ENCODE measurements around the gene RILPL1.
"Not testable (repeated sequence)": the region's sequence is repeated elsewhere in the genome, so short reads cannot be mapped to it uniquely, and the experiment has no call there.

RILPL1 gene

DNA sequence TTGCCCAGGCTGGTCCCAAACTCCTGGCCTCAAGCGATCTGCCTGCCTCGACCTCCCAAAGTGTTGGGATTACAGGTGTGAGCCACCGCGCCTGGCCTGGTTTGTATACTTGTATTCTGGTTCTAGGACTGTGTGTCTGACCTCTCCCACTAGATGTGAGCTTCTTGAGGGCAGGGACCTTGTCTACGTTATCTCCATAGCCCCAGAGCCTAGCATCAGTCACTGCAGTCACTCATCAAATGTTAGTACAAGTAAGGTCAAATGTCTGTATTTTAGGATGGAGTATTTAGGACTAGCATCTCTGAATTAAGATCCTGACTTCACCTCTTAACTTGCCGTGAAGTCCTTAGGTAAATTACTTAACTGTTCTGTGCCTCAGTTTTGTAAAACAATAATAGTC, 99.9 kb downstream of the RILPL1 start:
- H3K27ac ChIP-seq: no peak overlapping the region
- TF ChIP-seq, protein P1, sequence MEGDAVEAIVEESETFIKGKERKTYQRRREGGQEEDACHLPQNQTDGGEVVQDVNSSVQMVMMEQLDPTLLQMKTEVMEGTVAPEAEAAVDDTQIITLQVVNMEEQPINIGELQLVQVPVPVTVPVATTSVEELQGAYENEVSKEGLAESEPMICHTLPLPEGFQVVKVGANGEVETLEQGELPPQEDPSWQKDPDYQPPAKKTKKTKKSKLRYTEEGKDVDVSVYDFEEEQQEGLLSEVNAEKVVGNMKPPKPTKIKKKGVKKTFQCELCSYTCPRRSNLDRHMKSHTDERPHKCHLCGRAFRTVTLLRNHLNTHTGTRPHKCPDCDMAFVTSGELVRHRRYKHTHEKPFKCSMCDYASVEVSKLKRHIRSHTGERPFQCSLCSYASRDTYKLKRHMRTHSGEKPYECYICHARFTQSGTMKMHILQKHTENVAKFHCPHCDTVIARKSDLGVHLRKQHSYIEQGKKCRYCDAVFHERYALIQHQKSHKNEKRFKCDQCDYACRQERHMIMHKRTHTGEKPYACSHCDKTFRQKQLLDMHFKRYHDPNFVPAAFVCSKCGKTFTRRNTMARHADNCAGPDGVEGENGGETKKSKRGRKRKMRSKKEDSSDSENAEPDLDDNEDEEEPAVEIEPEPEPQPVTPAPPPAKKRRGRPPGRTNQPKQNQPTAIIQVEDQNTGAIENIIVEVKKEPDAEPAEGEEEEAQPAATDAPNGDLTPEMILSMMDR (IDR thresholded peaks at IDR 0.05; ENCODE audit: low read depth, low read length, missing control alignments): no peak
- DNase-seq: no peak
- H3K36me3 ChIP-seq (replicated peaks): no peaks in the 10 kb centered on the region
- in situ Hi-C loops (cut with HindIII; ENCODE audit: low pct_ligation_motif_present, low sequenced_read_pairs): no loop called here
- H3K27me3 ChIP-seq (replicated peaks): no peaks in the 10 kb centered on the region
- H3K4me3 ChIP-seq (ENCODE audit: low read depth, low read length): no peak overlapping the region

DNA sequence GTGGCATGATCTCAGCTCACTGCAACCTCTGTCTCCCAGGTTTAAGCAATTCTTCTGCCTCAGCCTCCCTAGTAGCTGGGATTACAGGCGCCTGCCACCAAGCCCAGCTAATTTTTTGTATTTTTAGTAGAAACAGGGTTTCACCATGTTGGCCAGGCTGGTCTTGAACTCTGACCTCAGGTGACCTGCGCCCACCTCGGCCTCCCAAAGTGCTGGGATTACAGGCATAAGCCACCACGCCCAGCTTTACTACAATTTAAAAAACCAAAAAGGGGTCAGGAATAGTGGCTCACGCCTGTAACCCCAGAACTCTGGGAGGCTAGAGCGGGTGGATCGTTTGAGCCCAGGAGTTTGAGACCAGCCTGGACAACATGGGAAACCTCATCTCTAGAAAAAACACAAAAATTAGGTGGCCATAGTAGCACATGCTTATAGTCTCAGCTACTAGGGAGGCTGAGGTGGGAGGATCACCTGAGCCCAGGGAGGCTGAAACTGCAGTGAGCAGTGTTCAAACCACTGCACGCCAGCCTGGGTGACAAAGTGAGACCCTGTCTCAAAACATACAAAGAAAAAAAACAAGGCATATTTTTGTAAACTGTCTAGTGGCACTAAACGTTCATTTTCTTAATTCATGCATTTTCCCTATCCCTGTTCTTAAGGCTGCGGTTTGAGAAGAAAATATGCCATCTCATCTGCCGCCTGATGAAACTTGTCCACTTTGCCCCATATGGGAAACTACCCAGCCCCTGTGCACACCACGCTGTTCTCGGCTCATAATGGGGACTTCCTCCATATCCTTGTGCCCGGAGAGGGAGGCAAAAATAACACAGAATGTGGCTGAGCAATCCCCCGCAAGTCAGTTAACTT, 101.3 kb downstream of the RILPL1 start:
- in situ Hi-C loops (cut with HindIII; ENCODE audit: low pct_ligation_motif_present, low sequenced_read_pairs); H3K27me3 ChIP-seq (replicated peaks); DNase-seq; H3K27ac ChIP-seq; H3K4me3 ChIP-seq (ENCODE audit: low read depth, low read length); H3K36me3 ChIP-seq (replicated peaks): not testable (repeated sequence)

DNA sequence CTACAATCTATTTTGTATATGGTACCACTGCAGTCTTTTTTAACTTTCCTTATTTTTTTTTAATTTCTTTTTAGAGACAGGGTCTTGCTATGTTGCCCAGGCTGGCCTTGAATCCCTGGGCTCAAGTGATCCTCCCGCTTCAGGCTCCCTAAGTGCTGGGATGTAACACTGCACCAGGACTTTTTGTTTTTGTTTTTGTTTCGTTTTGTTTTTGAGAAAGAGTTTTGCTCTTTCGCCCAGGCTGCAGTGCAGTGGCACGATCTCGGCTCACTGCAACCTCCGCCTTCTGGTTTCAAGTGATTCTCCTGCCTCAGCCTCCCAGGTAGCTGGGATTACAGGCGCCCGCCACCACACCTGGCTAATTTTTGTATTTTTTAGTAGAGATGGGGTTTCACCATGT, 104.4 kb downstream of the RILPL1 start:
- in situ Hi-C loops (cut with HindIII; ENCODE audit: low pct_ligation_motif_present, low sequenced_read_pairs); H3K36me3 ChIP-seq (replicated peaks): not testable (repeated sequence)

DNA sequence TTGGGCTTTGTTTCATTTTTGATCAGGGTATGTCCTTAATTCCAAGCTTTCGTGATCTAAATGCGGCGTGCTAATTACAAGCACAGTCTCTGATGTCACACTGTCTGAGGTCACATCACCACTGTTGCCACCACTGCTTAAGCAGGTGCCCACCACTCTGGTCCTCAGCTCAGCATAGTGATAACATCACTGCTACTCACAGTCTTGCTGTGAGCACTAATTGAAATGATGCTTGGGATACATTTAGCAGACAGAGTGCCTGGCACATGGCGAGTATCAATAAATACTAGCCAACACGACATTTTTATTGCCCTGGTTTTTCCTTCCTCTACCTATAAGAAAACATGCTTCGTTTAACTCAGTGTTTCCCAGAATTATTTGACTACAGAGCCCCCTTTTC, 104.9 kb downstream of the RILPL1 start:
- Histone ChIP-seq H3K27me3 (replicated peaks) (no peaks in the 10 kb centered on the region), H3K4me3 (ENCODE audit: low read depth, low read length) (no peak overlapping the region), H3K27ac (no peak overlapping the region), H3K36me3 (replicated peaks) (peaks cover 3% of the 10 kb centered on the region)
- in situ Hi-C loops (cut with HindIII; ENCODE audit: low pct_ligation_motif_present, low sequenced_read_pairs): no loop called here
- TF ChIP-seq, protein P1 (IDR thresholded peaks at IDR 0.05; ENCODE audit: low read depth, low read length, missing control alignments): no peak
- no peak for DNase-seq

More for the DNA sequence above, 104.4 kb downstream of the RILPL1 start:
- H3K4me3 ChIP-seq (ENCODE audit: low read depth, low read length); DNase-seq; H3K27me3 ChIP-seq (replicated peaks); H3K27ac ChIP-seq: not testable (repeated sequence)

DNA sequence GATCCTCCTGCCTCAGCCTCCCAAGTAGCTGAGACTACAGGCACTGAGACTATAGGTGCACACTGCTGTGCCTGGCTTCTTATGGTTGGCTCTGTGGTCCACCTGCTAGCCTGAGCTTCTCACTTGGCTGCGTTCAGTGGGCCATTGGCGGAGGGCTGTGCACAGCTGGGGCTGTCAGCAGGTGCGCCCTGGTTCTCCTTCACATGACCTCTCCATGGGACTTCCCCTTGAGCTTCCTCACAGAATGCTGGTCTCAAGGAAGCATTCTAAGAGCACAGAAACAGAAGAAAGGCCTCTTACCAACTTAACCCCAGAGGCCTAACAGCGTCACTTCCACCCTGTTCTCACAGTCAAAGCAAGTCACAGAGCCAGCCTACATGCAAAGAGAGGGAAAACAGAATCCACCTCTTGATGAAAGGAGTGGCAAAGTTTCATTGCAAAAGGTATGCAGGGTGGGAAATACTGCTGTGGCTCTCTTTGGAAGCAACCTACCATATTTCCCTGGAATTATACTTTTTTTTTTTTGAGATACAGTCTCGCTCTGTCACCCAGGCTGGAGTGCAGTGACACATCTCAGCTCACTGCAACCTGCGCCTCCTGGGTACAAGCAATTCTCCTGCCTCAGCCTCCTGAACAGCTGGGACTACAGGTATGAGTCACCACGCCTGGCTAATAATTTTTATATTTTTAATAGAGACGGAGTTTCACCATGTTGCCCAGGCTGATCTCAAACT, 106.3 kb downstream of the RILPL1 start:
- in situ Hi-C loops (cut with HindIII; ENCODE audit: low pct_ligation_motif_present, low sequenced_read_pairs): no loop called here
- TF ChIP-seq, protein P1 (IDR thresholded peaks at IDR 0.05; ENCODE audit: low read depth, low read length, missing control alignments): no peak
- DNase-seq: no peak

DNA sequence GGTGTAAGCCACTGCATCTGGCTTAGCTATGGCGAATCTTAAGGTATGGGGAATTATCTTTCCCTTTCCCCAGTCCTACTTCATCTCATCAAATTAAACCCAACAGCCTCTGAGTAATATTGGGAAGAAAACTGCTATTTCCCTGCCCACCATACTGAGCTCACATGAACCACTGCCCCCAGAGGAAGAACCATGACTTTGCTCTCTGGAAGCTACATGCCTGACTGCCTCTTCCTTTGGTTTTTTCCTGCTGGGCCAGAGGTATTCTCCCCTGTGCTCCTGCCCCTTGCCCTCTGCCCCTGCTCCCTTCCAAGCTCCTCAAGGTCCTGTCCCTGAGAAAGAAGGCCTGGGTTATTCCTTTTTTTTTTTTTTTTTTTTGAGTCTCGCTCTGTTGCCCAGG, 112.2 kb downstream of the RILPL1 start:
- no peak for DNase-seq
- in situ Hi-C loops (cut with HindIII; ENCODE audit: low pct_ligation_motif_present, low sequenced_read_pairs): no loop called here
- TF ChIP-seq, protein P1 (IDR thresholded peaks at IDR 0.05; ENCODE audit: low read depth, low read length, missing control alignments): no peak
- no peak overlapping the region for H3K4me3 ChIP-seq (ENCODE audit: low read depth, low read length)
- H3K27ac ChIP-seq: no peak overlapping the region
- H3K27me3 ChIP-seq (replicated peaks): no peaks in the 10 kb centered on the region
- H3K36me3 ChIP-seq (replicated peaks): peaks cover 17% of the 10 kb centered on the region

More for the DNA sequence above, 106.3 kb downstream of the RILPL1 start:
- no peak overlapping the region for H3K27ac ChIP-seq
- H3K36me3 ChIP-seq (replicated peaks): peaks cover 9% of the 10 kb centered on the region
- H3K27me3 ChIP-seq (replicated peaks): no peaks in the 10 kb centered on the region
- H3K4me3 ChIP-seq (ENCODE audit: low read depth, low read length): no peak overlapping the region

Measured in brain microvascular endothelial cell (primary cell).